ENCODE measurements around the gene SIAH1.
A peak's percentile ranks its signal among the peaks of the same experiment; 100 is the strongest.
"Not testable (repeated sequence)": the region's sequence is repeated elsewhere in the genome, so short reads cannot be mapped to it uniquely, and the experiment has no call there.

Gene SIAH1

DNA sequence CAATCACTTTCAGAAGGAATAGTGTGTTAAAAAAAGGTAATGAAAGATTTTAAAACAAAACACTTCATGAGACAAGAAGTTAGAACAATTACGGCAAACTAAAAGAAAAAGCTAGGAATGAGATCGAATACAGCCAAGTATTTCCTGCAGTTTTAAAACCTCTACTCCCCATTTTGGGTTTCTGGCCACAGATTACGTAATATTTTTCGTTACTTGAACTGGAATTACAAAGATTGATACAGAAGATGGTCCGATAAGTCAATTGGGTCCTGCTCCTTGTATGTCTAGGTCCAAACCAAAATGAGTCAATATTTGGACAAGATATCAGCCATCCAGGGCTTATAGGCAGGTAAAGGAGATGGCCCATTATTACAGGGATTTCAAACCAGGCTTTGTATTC lies 52.2 kb downstream of the SIAH1 start:
- DNase-seq (ENCODE audit: low spot score): no peak

DNA sequence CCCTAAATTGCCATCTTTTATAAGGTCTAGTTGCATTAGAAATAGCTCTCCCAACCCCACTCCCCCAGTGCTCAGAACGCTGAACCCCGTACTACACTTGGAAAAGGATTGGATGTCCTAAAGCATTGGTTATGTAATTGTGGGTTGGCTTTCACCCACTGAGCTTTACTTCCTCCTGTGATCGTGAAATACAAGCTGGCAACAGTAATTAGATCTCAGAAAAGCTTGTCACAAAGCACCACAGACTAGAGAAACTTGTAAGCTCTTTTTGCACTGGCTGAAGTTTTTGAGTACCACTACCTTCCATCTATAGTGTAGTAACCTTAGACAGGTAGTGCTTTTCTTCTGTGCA lies 54.4 kb downstream of the SIAH1 start:
- no peak for DNase-seq (ENCODE audit: low spot score)

DNA sequence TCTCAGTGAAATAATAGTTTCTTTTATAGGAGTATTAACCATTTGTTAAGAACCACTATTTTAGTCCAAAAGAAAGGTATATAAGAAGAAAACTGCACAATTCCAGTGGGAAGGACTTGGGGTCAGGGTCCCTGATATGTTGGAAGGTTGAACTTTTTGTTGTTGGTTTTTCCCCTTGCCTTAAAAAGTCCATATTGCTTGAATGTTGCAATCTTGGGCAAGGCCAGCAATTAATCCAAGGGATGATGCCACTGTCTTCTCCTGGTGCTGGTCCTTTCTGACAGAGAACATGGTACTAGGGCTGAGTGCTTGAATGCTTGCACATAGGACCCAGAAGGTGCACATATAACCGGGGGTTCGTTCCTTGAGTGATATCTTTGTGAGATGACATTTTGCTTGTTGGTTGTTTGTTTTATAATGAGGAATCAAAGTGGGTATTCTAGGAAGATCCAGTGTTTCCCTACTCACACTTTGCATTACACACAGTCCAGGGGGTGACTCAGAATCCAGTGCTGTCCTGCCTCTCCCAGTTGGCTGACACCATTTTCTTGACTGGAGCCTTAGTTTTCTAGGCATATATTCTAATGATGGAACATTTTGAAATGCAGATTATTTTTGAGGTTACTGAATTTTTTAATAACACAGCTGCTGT lies 54.9 kb downstream of the SIAH1 start:
- no peak for DNase-seq (ENCODE audit: low spot score)

DNA sequence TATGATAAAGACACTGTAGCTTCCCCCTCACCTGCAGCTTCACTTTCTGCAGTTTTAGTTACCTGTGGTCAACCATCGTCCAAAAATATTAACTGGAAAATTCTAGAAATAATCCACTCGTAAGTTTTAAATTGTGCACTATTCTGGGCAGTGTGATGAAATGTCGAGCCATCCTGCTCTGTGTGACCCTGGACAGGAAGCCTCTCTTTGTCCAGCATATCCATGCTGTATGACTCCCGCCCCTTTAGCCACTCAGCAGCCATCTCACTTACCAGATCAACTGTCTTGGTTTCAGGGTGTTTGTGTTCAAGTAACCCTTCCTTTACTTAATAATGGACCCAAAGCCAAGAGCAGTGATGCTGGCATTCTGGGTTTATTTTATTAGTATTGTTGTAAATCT lies 56.1 kb downstream of the SIAH1 start:
- DNase-seq (ENCODE audit: low spot score): no peak

DNA sequence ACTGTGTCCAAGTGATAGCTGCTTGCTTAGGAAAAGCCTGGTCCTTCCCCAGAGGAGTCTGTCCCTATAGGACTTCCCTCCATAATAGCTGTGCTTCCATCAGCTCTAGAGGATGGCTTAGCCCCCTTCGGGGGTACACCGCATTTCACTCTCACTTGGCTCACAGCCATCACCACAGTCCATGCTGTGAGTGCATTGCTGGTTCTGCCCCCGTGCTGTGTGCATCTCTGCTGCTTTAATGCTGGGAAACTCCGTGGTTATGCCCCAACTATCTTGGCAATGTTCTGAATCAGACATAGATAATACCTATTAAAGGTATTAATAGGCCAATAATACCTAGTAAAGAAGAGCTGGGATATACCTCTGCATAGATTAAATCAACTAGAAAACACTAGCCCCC lies 58.3 kb downstream of the SIAH1 start:
- no peak for DNase-seq (ENCODE audit: low spot score)

DNA sequence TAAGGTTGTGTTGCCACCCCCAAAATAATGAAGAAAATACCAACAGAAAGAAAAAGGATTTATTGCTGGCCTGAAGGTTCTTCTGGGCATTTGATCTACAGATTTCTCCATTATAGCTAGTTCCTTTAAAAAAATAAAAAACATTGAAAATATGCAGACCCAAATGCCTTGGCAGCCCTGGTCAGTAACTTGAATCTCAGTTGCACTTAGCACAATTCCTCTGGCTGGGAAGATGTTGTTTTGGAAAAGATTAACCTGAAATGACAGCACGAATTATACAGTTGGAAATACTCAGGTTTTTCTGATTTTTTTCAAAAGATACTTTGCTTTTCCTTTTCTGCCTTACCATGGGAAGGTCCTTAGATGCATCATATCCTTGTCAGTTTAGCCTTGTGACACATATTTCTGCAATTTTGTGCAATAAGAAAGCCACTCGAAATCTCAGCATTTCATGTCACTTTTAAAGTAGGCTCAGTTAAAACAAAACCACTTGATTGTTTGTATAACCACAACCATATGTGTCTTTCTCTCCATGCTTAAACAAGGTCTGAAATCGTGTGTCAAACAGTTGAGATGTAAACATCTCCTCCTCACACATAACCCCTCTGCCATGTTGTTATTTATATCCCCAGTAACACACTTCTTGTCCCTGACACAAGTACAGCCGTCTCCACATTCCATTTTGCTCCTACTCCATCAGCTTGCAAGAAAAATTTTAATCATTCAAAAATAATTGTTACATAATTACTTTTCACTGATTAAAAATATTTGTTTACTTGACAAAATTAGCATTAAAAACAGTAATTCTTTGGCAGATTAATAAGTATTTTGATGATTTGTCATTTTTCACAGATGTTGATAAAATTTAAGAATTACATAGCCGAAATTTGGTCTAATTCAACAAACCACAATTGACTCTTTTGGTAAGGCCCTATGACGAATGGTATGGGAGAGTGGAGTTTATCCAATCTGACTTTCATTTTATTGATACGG lies 61.1 kb downstream of the SIAH1 start:
- no peak for DNase-seq (ENCODE audit: low spot score)

DNA sequence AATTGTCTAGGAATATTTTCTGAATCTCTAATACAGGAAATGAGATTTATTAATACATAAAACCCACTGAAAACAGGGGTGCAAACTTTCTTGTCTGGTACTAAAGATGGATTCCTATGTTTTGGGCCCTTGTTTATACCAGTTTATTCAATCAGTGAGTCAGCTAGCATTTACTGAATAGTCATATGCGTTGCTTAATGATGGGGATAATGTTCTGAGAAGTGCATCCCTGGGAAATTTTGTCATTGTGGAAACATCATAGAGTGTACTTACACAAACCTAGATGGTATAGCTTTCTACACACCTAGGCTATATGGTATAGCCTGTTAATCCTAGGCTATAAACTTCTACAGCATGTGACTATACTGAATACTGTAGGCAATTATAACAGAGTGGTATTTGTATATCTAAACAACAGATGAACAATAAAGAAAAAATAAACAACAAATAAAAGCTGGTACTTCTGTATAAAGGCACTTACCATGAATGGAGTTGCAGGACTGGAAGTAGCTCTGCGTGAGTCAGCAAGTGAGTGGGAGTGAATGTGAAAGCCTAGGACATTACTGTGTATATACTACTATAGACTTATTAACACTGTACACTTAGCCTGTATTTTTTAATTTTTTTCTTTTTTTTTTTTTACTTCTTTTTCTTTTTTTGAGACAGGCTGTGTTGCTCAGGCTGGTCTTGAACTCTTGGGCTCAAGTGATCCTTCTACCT lies 63.7 kb downstream of the SIAH1 start:
- DNase-seq (ENCODE audit: low spot score): no peak

DNA sequence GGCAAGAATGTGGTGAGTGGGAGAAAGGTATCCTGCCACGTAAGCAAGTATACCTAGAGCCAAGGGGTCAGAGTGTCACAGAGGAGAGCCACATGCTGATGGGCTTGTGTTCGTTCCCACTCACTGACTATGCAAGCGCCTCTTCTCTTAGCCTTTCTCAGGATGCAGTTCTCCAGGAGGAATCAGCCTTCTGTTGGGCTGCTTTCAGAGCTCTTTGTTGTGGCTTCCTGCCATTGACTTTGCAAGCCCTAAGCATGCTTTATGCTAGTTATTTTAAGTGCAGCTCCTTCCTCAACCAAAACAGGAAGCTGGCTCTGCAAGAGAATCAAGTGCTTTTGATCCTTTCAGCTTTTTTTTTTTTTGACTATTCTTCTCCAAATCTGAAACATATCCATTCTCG lies 66.6 kb downstream of the SIAH1 start:
- DNase-seq (ENCODE audit: low spot score): peak; percentile 32

DNA sequence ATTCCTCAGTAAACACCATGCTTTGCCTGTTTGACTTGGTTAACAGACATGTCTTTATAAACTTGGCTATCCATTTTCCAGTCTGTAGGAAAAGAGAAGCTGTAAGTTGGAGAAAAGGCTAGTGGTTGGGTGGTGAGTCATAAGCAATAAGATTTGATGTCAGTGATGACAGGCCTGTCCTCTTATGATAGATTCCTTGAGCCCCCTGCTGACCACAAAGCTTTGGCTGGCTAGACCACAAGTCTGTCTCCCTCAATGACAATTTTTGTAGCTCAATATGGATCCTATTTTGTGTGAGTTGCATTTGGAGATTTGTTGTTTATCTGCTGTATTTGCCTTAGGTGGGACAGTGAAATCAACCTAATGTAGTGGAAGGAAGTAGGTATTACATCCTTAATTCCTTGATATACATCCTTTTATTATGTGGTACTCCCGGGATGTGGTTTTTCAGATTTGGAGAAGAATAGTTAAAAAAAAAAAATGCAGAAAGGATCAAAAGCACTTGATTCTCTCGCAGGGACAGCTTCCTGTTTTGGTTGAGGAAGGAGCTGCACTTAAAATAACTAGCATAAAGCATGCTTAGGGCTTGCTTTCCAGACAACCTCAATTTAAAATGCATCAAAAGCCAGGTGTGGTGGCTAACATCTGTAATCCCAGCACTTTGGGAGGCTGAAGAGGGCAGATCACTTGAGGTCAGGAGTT lies 67.4 kb downstream of the SIAH1 start:
- peak; percentile 6 for DNase-seq (ENCODE audit: low spot score)

DNA sequence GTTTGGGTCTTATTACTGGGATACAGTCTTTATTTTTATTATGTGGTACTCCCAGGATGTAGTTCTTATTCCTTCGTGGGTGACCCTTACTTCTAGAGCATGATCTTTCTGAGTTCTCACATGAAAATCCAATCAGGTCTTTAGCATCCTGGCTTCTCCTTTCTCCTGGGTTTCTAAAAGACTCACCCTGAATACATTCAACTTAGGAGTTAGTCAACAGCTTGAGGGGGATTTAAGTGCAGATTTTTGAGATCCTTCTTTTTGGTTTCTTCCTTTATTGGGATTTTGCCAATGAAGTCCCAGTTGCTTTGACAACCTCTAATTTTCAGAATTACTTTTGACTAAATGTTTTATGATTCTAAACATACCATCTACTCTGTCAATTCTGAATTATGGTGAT lies 68.2 kb downstream of the SIAH1 start:
- no peak for DNase-seq (ENCODE audit: low spot score)

DNA sequence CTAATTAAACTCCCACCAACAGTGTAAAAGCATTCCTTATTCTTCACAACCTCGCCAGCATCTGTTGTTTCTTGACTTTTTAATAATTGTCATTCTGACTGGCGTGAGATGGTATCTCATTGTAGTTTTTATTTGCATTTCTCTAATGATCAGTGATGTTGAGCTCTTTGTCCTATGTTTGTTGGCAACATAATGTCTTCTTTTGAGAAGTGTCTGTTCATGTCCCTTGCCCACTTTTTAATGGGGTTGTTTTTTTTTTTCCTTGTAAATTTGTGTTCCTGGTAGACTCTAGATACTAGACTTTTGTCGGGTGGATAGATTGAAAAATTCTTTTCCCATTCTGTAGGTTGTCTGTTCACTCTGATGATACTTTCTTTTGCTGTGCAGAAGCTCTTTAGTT lies 71.3 kb downstream of the SIAH1 start:
- not testable (repeated sequence) for DNase-seq (ENCODE audit: low spot score)

DNA sequence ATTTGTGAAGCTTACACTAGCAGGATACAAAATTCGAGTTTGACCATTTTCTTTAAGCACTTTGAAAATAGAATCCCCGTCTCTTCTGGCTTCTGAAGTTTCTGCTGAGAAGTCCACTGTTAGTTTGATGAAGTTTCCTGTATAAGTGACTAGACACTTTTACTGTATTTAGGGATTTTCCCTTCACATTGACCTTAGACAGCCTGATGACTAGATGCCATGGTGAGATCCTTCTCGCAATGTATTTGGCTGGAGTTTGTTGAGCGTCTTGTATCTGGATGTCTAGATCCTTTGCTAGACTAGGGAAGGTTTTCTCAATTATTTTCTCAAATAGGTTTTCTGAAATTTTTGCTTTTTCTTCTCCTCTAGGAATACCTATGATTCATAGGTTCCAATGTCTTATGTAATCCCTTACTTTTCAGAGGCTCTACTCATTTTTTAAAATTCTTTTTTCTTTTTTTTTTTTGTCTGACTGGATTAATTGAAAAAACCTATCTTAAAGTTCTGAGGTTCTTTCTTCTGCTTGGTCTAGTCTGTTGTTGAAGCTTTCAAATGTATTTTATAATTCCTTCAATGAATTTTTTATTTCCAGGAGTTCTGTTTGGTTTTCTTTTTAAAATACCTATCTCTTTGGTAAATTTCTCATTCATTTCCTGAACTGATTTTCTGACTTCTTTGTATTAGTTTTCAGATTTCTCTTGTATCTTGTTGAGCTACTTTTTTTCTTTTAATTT lies 74.1 kb downstream of the SIAH1 start:
- no peak for DNase-seq (ENCODE audit: low spot score)
